Measurements from ENCODE around the gene EIF2S2. TPM values are rescaled to one million over a fixed set of nuclear protein-coding genes. Genes with fewer than 3 reads are reported as not detected.

The EIF2S2 gene
- total and polyA plus RNA-seq, 2 donors, result 54.8 to 58.1 TPM

DNA sequence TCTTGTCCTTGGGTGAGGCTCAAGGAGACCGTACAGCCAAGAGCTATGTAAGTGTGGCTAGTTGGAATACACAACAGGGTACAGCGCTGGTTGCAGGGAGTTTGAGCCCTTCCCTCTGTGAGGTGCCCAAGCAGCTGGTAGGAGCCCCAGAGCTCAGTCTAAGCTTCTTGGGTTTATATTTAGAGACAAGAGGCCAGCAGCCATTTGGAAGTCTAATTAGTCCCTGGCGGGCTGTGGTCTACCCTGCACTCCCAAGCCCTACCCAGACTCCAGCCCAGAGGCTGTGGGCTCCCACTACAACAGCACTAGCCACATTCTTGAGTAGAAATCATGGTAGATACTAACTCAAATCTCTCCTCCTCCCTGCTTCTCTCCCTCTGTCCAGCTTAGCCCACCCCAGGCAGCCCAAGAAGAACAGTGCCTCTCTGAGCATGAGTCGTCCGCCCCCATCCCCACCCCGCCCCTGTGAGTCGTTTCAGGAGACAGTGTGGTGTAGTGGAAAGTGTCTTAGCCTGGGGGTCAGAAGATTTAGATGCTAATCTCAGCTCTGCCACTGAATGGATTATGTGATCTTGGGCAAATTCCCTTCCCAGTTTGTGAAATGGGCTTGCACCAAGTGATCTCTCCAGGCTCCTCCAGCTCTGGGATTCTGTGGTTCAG, 37.8 kb downstream of the EIF2S2 start:
- no peak overlapping the region for H3K4me3 ChIP-seq (ENCODE audit: low read depth, low read length)
- 83% methylated on average over 7 of the region's 7 CpGs for WGBS
- no peak for DNase-seq (ENCODE audit: extremely low spot score)
- H3K4me1 ChIP-seq (ENCODE audit: insufficient read depth), result no peaks in the 10 kb centered on the region
- peaks cover 2% of the 10 kb centered on the region for H3K36me3 ChIP-seq (ENCODE audit: insufficient read depth)
- no peak overlapping the region for H3K27ac ChIP-seq (ENCODE audit: low read depth)

DNA sequence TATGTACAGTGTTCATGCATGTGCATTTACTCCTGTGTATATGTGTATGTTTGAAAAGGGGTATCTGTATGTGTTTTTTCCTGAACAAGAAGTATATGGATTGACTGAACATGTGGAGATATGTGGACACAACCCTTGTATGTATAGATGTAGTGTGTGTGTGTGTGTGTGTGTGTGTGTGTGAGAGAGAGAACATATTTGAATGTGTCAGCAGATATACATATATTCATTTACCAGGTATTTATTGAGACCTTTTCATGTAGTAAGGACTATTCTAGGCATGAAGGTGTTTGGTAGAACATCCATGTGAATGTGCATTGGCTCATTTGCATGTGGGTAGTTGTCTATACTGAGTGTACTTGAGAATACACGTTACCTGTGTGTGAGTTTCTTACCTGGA, 39.3 kb downstream of the EIF2S2 start:
- no peaks in the 10 kb centered on the region for H3K4me1 ChIP-seq (ENCODE audit: insufficient read depth)
- H3K36me3 ChIP-seq (ENCODE audit: insufficient read depth), result peaks cover 2% of the 10 kb centered on the region
- H3K27ac ChIP-seq (ENCODE audit: low read depth), result no peak overlapping the region
- H3K4me3 ChIP-seq (ENCODE audit: low read depth, low read length), result no peak overlapping the region
- WGBS, result 93% methylated on average over 1 of the region's 1 CpG
- no peak for DNase-seq (ENCODE audit: extremely low spot score)

GRCh38 chr20:34072076-34072475, 40.0 kb downstream of the EIF2S2 start:
- 95% methylated on average over 8 of the region's 8 CpGs for WGBS
- Histone ChIP-seq H3K36me3 (ENCODE audit: insufficient read depth) (peaks cover 2% of the 10 kb centered on the region), H3K27ac (ENCODE audit: low read depth) (no peak overlapping the region), H3K4me1 (ENCODE audit: insufficient read depth) (no peaks in the 10 kb centered on the region), H3K4me3 (ENCODE audit: low read depth, low read length) (no peak overlapping the region)
- no peak for DNase-seq (ENCODE audit: extremely low spot score)

DNA sequence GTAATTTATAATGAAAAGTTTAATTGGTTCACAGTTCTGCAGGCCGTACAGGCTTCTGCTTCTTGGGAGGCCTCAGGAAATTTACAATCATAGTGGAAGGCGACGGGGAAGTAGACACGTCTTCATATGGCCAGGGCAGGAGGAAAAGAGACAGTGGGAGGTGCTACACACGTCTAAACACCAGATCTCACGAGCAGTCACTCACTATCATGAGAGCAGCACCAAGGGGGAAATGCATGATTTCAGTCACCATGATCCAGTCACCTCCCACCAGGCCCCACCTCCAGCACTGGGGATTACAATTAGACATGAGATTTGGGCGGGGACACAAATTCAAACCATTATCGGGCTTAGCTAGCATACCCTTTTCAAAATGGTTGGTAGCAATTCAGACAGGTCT, 41.2 kb downstream of the EIF2S2 start:
- DNase-seq (ENCODE audit: extremely low spot score), result no peak
- Histone ChIP-seq H3K4me3 (ENCODE audit: low read depth, low read length) (no peak overlapping the region), H3K4me1 (ENCODE audit: insufficient read depth) (no peaks in the 10 kb centered on the region), H3K27ac (ENCODE audit: low read depth) (no peak overlapping the region), H3K36me3 (ENCODE audit: insufficient read depth) (peaks cover 2% of the 10 kb centered on the region)
- WGBS, result 77% methylated on average over 8 of the region's 8 CpGs

GRCh38 chr20:34070079-34070439, 42.0 kb downstream of the EIF2S2 start:
- Histone ChIP-seq H3K4me3 (ENCODE audit: low read depth, low read length) (no peak overlapping the region), H3K36me3 (ENCODE audit: insufficient read depth) (peaks cover 2% of the 10 kb centered on the region), H3K27ac (ENCODE audit: low read depth) (no peak overlapping the region), H3K4me1 (ENCODE audit: insufficient read depth) (no peaks in the 10 kb centered on the region)
- WGBS, result 79% methylated on average over 3 of the region's 3 CpGs
- no peak for DNase-seq (ENCODE audit: extremely low spot score)

DNA sequence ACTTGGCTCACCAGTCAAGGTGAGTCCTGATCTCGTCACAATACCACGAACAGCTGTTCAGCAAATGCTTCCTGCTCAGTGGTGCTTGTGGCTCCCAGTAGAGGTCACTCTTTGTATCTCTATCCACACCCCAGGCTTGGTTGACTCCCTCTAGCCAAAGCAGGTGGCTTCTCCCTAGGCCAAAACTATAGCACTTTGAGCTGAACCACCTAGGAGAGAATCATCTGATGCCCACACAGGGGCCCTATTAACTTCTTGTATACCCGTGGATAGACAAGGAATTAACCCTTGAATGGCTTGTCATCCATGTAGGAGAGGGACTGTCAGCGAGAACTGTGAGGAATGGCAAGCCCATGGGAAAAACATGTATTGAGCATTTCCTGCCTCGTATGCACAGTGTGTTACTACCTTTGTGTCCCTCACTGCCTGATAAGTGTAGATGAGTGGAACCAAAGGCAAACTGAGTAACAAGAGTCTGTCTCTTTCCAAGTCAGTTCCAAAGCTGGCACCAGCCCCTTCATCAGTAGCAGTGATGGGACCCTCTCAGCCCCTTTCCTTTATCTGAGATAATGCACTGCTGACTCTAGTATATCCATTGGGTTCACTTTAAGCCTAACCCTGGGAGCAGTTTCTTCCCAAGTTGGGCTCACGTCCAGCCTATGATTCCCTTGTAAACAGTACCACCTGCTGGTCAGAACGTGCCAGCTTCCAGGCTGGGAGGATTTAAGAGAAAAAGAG, 42.5 kb downstream of the EIF2S2 start:
- peak; percentile 71 for DNase-seq (ENCODE audit: extremely low spot score)
- no peaks in the 10 kb centered on the region for H3K4me1 ChIP-seq (ENCODE audit: insufficient read depth)
- peaks cover 2% of the 10 kb centered on the region for H3K36me3 ChIP-seq (ENCODE audit: insufficient read depth)
- no peak overlapping the region for H3K4me3 ChIP-seq (ENCODE audit: low read depth, low read length)
- no peak overlapping the region for H3K27ac ChIP-seq (ENCODE audit: low read depth)
- WGBS, result 28% methylated on average over 7 of the region's 7 CpGs

GRCh38 chr20:34068001-34068400, 44.0 kb downstream of the EIF2S2 start:
- H3K36me3 ChIP-seq (ENCODE audit: insufficient read depth), result peaks cover 2% of the 10 kb centered on the region
- WGBS, result 93% methylated on average over 1 of the region's 1 CpG
- no peaks in the 10 kb centered on the region for H3K4me1 ChIP-seq (ENCODE audit: insufficient read depth)
- H3K4me3 ChIP-seq (ENCODE audit: low read depth, low read length), result no peak overlapping the region
- DNase-seq (ENCODE audit: extremely low spot score), result no peak
- H3K27ac ChIP-seq (ENCODE audit: low read depth), result no peak overlapping the region

- H3K4me3 ChIP-seq (ENCODE audit: low read depth, low read length), result no peak overlapping the region
- no peaks in the 10 kb centered on the region for H3K36me3 ChIP-seq (ENCODE audit: insufficient read depth)
- 46% methylated on average over 3 of the region's 3 CpGs for WGBS
- no peaks in the 10 kb centered on the region for H3K4me1 ChIP-seq (ENCODE audit: insufficient read depth)
- no peak overlapping the region for H3K27ac ChIP-seq (ENCODE audit: low read depth)
- DNase-seq (ENCODE audit: extremely low spot score), result no peak
Measured at GRCh38 chr20:34066476-34067090, 45.5 kb downstream of the EIF2S2 start.

DNA sequence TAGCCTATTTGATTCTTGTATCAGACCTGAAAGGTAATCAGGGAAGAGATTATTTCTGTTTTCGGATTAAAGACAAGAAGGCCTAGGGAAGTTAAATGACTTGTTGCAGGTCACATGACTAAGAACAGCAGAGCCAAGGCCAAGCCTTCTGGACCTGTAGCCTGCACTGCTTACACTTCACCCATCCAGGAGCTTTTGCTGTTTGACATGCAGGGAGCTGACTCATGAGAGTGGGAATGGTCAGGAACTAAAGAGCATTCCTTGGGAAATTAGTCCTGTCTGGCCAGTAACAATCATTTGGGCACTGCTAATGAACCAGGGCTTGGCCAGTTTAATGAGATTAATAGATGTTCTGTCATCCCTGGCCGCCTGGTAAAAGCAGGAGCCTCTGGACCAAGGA, 46.8 kb downstream of the EIF2S2 start:
- no peak for DNase-seq (ENCODE audit: extremely low spot score)
- Histone ChIP-seq H3K36me3 (ENCODE audit: insufficient read depth) (no peaks in the 10 kb centered on the region), H3K4me1 (ENCODE audit: insufficient read depth) (no peaks in the 10 kb centered on the region), H3K27ac (ENCODE audit: low read depth) (no peak overlapping the region), H3K4me3 (ENCODE audit: low read depth, low read length) (no peak overlapping the region)
- WGBS, result 76% methylated on average over 2 of the region's 2 CpGs

- H3K4me3 ChIP-seq (ENCODE audit: low read depth, low read length), result no peak overlapping the region
- whole genome bisulfite sequencing, result over 99% methylated on average over 3 of the region's 3 CpGs
- H3K27ac ChIP-seq (ENCODE audit: low read depth), result no peak overlapping the region
- H3K36me3 ChIP-seq (ENCODE audit: insufficient read depth), result no peaks in the 10 kb centered on the region
- no peaks in the 10 kb centered on the region for H3K4me1 ChIP-seq (ENCODE audit: insufficient read depth)
- DNase-seq (ENCODE audit: extremely low spot score), result no peak
Measured at GRCh38 chr20:34064286-34064685, 47.8 kb downstream of the EIF2S2 start.

DNA sequence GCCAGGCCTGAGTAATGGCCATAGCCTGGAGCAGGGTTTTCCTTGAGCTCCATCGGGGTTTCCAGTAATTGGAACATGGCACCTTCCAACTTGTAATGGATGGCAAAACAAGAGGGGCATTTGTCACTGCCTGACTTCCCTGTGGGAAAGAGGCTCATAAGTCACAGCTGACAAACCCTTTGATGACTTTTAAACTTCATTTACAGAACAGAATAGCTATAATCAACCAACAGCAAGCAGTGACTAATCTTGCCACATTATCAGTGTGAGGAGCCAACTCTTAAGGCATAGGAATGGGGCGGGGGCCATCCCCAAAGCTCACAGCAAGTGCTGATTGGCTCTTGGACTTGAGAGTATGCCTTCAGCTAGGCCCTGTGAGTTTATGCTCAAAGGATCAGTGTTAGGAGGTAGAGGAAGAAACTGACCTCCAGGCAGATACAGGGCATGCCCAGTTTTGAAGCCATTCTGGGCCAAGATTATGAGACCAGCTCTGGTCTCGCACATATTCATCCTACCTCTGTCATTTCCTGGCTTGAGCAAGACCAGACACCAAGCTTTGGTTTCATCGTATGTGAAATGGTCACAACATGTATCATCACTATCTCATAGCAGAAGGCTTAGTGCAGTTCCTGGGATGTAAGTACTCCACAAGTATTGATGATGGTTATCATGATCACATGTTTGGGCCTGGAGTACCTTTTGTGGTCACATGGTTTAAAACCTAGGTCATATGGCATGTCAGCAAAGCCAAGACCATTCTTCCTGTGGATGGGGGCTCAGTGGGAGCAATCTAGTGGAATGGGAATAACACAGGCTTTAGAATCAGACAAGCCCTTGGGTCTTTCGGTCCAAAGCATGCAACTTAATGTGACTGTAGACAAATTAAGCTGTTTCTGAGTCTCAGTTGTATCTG, 49.2 kb downstream of the EIF2S2 start:
- DNase-seq (ENCODE audit: extremely low spot score), result no peak
- no peak overlapping the region for H3K27ac ChIP-seq (ENCODE audit: low read depth)
- H3K4me3 ChIP-seq (ENCODE audit: low read depth, low read length), result no peak overlapping the region
- H3K4me1 ChIP-seq (ENCODE audit: insufficient read depth), result no peaks in the 10 kb centered on the region
- WGBS, result 88% methylated on average over 5 of the region's 5 CpGs
- H3K36me3 ChIP-seq (ENCODE audit: insufficient read depth), result no peaks in the 10 kb centered on the region

GRCh38 chr20:34061695-34062094, 50.3 kb downstream of the EIF2S2 start:
- Histone ChIP-seq H3K36me3 (ENCODE audit: insufficient read depth) (no peaks in the 10 kb centered on the region), H3K4me1 (ENCODE audit: insufficient read depth) (no peaks in the 10 kb centered on the region), H3K27ac (ENCODE audit: low read depth) (no peak overlapping the region), H3K4me3 (ENCODE audit: low read depth, low read length) (no peak overlapping the region)
- DNase-seq (ENCODE audit: extremely low spot score), result no peak

DNA sequence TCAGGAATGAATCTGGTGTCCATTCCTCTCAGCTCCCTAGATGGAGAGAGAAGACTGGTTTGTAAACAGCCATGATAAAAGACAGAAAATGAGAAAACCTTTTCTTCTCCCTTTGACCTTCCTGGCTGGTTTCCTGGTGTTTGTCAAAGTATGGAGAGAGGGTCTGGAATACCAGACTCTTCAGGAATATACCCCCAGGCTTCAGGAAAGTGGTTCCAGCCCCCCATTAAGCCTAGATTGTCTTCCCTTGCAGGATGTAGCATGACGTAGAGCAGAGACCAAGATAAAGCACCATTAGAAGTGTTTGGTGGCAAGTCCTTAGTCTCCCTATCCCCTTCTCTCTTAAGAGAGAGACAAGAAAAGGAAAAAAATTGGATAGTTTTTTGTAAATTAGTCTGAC, 51.1 kb downstream of the EIF2S2 start:
- 88% methylated on average over 1 of the region's 1 CpG for WGBS
- no peaks in the 10 kb centered on the region for H3K4me1 ChIP-seq (ENCODE audit: insufficient read depth)
- no peaks in the 10 kb centered on the region for H3K36me3 ChIP-seq (ENCODE audit: insufficient read depth)
- H3K4me3 ChIP-seq (ENCODE audit: low read depth, low read length), result no peak overlapping the region
- H3K27ac ChIP-seq (ENCODE audit: low read depth), result no peak overlapping the region
- DNase-seq (ENCODE audit: extremely low spot score), result no peak
